Endothelial cell of umbilical vein (primary cell): Measurements from ENCODE around the gene DLL1. TPM values are rescaled to one million over a fixed set of nuclear protein-coding genes. Genes with fewer than 3 reads are reported as not detected.

ENCODE experiments used
- BruUV-seq: library from RNA; stranded (reverse); fragments of 400-500 nt; replicated peaks from 2 replicates; lab custom pipeline; 2021; lab: Mats Ljungman, UMichigan
- CTCF ChIA-PET: fragments of 300-600, 350-600 bp; sonication (Branson Sonifier 250); formaldehyde crosslinking; loops from one replicate; lab custom pipeline; 2021; ENCODE audit warnings: antibody characterized with exemption, inconsistent platforms; lab: Charles Lee
- POLR2A ChIA-PET: fragments of 300-600, 350-600 bp; sonication (Branson Sonifier 250); formaldehyde crosslinking; loops from one replicate; lab custom pipeline; 2021; ENCODE audit warnings: antibody characterized with exemption, inconsistent platforms; lab: Charles Lee
- DNase-seq: peaks from one replicate; pipeline ENCODE4 v3.0.0-alpha.2; 2011; ENCODE audit warnings: low read depth, low spot score
- FAIRE-seq: peaks from 2 replicates; lab custom pipeline; 2011; peaks lifted over from hg19 to GRCh38; lab: Jason Lieb, UNC
- H2AFZ ChIP-seq: 2 replicates; pipeline ENCODE4 v1.6.0; 2012; ENCODE audit warnings: low read depth, low read length, control low read depth, inconsistent platforms
- H3K27ac ChIP-seq: 2 replicates; pipeline ENCODE4 v1.5.1; 2011; ENCODE audit warnings: low read depth, mild to moderate bottlenecking, control low read depth, low read length, moderate library complexity; ENCODE audit not compliant: insufficient read depth
- H3K27me3 ChIP-seq, 2 experiments: 2 replicates each; pipeline versions ENCODE4 v1.6.0 to v1.6.1; 2011; ENCODE audit warnings: low read length in 2 of 2, mixed read lengths in 1 of 2; ENCODE audit not compliant: control insufficient read depth in 2 of 2, insufficient read depth in 2 of 2
- H3K36me3 ChIP-seq, 2 experiments: 2 replicates in 1 of 2; 3 replicates in 1 of 2; pipeline ENCODE4 v1.5.1; 2011; ENCODE audit warnings: low read length in 2 of 2, mild to moderate bottlenecking in 1 of 2, moderate library complexity in 1 of 2; ENCODE audit not compliant: control insufficient read depth in 2 of 2, insufficient read depth in 2 of 2; ENCODE audit errors: extremely low read depth in 1 of 2
- H3K4me1 ChIP-seq: 3 replicates; pipeline ENCODE4 v1.5.1; 2011; ENCODE audit warnings: mild to moderate bottlenecking, low read length; ENCODE audit not compliant: control insufficient read depth, insufficient read depth; ENCODE audit errors: extremely low read depth
- H3K4me2 ChIP-seq: 2 replicates; pipeline ENCODE4 v1.6.1; 2011; ENCODE audit warnings: low read length, control low read depth, mixed read lengths; ENCODE audit not compliant: insufficient read depth
- H3K4me3 ChIP-seq, 3 experiments: fragments of 200-600 bp in 1 of 3; sonication (generic), shearing (Covaris generic) in 1 of 3; replicated peaks in 1 of 3; 2 replicates each; pipeline ENCODE4 v1.5.1; 2011 to 2016; ENCODE audit warnings: control low read depth in 3 of 3, low read length in 3 of 3, mild to moderate bottlenecking in 2 of 3, inconsistent platforms in 1 of 3, low read depth in 1 of 3, moderate library complexity in 1 of 3; ENCODE audit not compliant: insufficient read depth in 1 of 3
- H3K79me2 ChIP-seq: 2 replicates; pipeline ENCODE4 v1.6.0; 2012; ENCODE audit warnings: low read length, inconsistent platforms; ENCODE audit not compliant: control insufficient read depth, insufficient read depth
- H3K9ac ChIP-seq: replicated peaks from 2 replicates; pipeline ENCODE3; 2011; ENCODE audit warnings: low read length, control low read depth; ENCODE audit not compliant: insufficient read depth; ENCODE audit errors: extremely low read depth
- H3K9me1 ChIP-seq: replicated peaks from 3 replicates; pipeline ENCODE4 v1.6.0; 2011; ENCODE audit warnings: mild to moderate bottlenecking, low read length; ENCODE audit not compliant: control insufficient read depth, insufficient read depth; ENCODE audit errors: extremely low read depth
- H3K9me3 ChIP-seq: replicated peaks from 2 replicates; pipeline ENCODE4 v1.5.1; 2012; ENCODE audit warnings: low read length, inconsistent platforms; ENCODE audit not compliant: control insufficient read depth, insufficient read depth
- H4K20me1 ChIP-seq: replicated peaks from 2 replicates; pipeline ENCODE3; 2011; ENCODE audit warnings: mild to moderate bottlenecking, low read length; ENCODE audit not compliant: control insufficient read depth, insufficient read depth; ENCODE audit errors: extremely low read depth
- EZH2 ChIP-seq: IDR thresholded peaks from 2 replicates; pipeline ENCODE4 v1.6.1; 2012; ENCODE audit warnings: borderline replicate concordance, low read depth, mild to moderate bottlenecking, moderate library complexity, low read length, inconsistent platforms; ENCODE audit not compliant: severe bottlenecking
- FOS ChIP-seq: IDR thresholded peaks from 2 replicates; pipeline ENCODE4 v1.6.1; 2011; ENCODE audit warnings: mild to moderate bottlenecking, low read length, moderate library complexity, borderline replicate concordance; ENCODE audit not compliant: insufficient read depth
- GATA2 ChIP-seq: IDR thresholded peaks from 2 replicates; pipeline ENCODE4 v1.7.0; 2011; ENCODE audit warnings: low read depth, mild to moderate bottlenecking, moderate library complexity, mixed read lengths, low read length; ENCODE audit not compliant: insufficient read length, insufficient read depth
- JUN ChIP-seq: IDR thresholded peaks from 2 replicates; pipeline ENCODE4 v1.6.1; 2011; ENCODE audit warnings: borderline replicate concordance, low read depth; ENCODE audit not compliant: insufficient read length, insufficient read depth
- MYC ChIP-seq: IDR thresholded peaks from one replicate; pipeline ENCODE4 v1.6.1; 2011; ENCODE audit warnings: mild to moderate bottlenecking, low read depth, low read length
- POLR2A ChIP-seq: IDR thresholded peaks from 2 replicates; pipeline ENCODE4 v1.6.1; 2012; ENCODE audit warnings: low read depth, mild to moderate bottlenecking, control low read depth, low read length
- POLR2AphosphoS5 ChIP-seq: IDR thresholded peaks from 2 replicates; pipeline ENCODE4 v1.6.1; 2012; ENCODE audit warnings: low read depth, mild to moderate bottlenecking, control low read depth, low read length, moderate library complexity; ENCODE audit not compliant: insufficient read depth
- dilution Hi-C: fragments of 300-500 bp; cut with MboI; formaldehyde crosslinking; loops from one replicate; pipeline ENCODE4 v1.15.0; 2019; ENCODE audit warnings: low sequenced_read_pairs; ENCODE audit not compliant: extremely low pct_ligation_motif_present
- intact Hi-C: fragments of 100-400 bp; cut with micrococcal nuclease; formaldehyde crosslinking; loops from one replicate; pipeline ENCODE4 v1.10.0; 2022
- polyA plus RNA-seq, 4 experiments: library from polyadenylated mRNA; depleted of rRNA in 3 of 4; stranded (reverse) in 3 of 4; unstranded in 1 of 4; fragments of >200 nt; gene quantifications; 2 replicates each; pipeline versions ENCODE4 v1.2.1 to v1.2.3, GENCODE V29; 2011 to 2012; ENCODE audit warnings: missing spikeins in 1 of 4
- total RNA-seq: library from RNA; stranded (reverse); gene quantifications from 2 replicates; pipeline ENCODE4 v1.2.3, GENCODE V29; 2021
- TF ChIP-seq, protein P1 (sequence below), 2 donors: IDR thresholded peaks; 1 replicate in 1 of 2; 2 replicates in 1 of 2; pipeline ENCODE4 v1.5.1; 2011; ENCODE audit warnings: low read length in 2 of 2, mild to moderate bottlenecking in 2 of 2, moderate library complexity in 2 of 2, control low read depth in 1 of 2, inconsistent platforms in 1 of 2, low read depth in 1 of 2; ENCODE audit not compliant: insufficient read depth in 1 of 2; ENCODE audit errors: extremely low read depth in 1 of 2
- TF ChIP-seq, protein P2 (sequence below): IDR thresholded peaks from 2 replicates; pipeline ENCODE4 v1.6.1; 2011; ENCODE audit not compliant: insufficient read depth, insufficient read length

DLL1 gene
- total and polyA plus RNA-seq, 2 donors (not counting 3 experiments of a cell fraction or from before 2014, with no cell fraction given): 1.4 to 2.3 TPM

- no peak overlapping the region for H2AFZ ChIP-seq
- dilution Hi-C loops: no loop called here
Measured at GRCh38 chr6:170329321-170329720, 38.4 kb upstream of the DLL1 start.

More at GRCh38 chr6:170329321-170329720, 38.4 kb upstream of the DLL1 start:
- Histone ChIP-seq H3K36me3 (peaks cover 8 to 24% of the 10 kb centered on the region in 2 experiments), H4K20me1 (peaks cover 1% of the 10 kb centered on the region), H3K9me3 (no peaks in the 10 kb centered on the region), H3K4me1 (no peaks in the 10 kb centered on the region), H3K27ac (no peak overlapping the region), H3K4me3 (no peak overlapping the region), H3K79me2 (no peaks in the 10 kb centered on the region), H3K9ac (no peak overlapping the region), H3K4me2 (no peak overlapping the region), H3K27me3 (no peaks in the 10 kb centered on the region), H3K9me1 (no peaks in the 10 kb centered on the region)
- DNase-seq (no peak), FAIRE-seq (no peak)
- intact Hi-C loops: no loop called here
- BruUV-seq: no TSS peak
- CTCF ChIA-PET: interaction anchor here (1.1 kb wide), 1 partner anchor 498 kb away, joined by 5 read pairs; no protein-coding TSS in a partner anchor
- TF ChIP-seq, protein P1, sequence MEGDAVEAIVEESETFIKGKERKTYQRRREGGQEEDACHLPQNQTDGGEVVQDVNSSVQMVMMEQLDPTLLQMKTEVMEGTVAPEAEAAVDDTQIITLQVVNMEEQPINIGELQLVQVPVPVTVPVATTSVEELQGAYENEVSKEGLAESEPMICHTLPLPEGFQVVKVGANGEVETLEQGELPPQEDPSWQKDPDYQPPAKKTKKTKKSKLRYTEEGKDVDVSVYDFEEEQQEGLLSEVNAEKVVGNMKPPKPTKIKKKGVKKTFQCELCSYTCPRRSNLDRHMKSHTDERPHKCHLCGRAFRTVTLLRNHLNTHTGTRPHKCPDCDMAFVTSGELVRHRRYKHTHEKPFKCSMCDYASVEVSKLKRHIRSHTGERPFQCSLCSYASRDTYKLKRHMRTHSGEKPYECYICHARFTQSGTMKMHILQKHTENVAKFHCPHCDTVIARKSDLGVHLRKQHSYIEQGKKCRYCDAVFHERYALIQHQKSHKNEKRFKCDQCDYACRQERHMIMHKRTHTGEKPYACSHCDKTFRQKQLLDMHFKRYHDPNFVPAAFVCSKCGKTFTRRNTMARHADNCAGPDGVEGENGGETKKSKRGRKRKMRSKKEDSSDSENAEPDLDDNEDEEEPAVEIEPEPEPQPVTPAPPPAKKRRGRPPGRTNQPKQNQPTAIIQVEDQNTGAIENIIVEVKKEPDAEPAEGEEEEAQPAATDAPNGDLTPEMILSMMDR (IDR thresholded peaks at IDR 0.05; ENCODE audit: extremely low read depth in 1 of 2, insufficient read depth in 1 of 2, low read depth in 1 of 2, low read length in 2 of 2): no peak
- TF ChIP-seq POLR2AphosphoS5 (no peak), FOS (no peak), POLR2A (no peak), MYC (no peak), EZH2 (no peak), GATA2 (no peak), JUN (no peak)
- TF ChIP-seq, protein P2, sequence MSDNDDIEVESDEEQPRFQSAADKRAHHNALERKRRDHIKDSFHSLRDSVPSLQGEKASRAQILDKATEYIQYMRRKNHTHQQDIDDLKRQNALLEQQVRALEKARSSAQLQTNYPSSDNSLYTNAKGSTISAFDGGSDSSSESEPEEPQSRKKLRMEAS: no peak
- POLR2A ChIA-PET: no interaction called here
